ENCODE results near the gene DENND6A. TPM values are rescaled to one million over a fixed set of nuclear protein-coding genes. Genes with fewer than 3 reads are reported as not detected.
A peak's percentile ranks its signal among the peaks of the same experiment; 100 is the strongest.

Gene DENND6A
- total RNA-seq, 1 donor: 25.3 TPM

DNA sequence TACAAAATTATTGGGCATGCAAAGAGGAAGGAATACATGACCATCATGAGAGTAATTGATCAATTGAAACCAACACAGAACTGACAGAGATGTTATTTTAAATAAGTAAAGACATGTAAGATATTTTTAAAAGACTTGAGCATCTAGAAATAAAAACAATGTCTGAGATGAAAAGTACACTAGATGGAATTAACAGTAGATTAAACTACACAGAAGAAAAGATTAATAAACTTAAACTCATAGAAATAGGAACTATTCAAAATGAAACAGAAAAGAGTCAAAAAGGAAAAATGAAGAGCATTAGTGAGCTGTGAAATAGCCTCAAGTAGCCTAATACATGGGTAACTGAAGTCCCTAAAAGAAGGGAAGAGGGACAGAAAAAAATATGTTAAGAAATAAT lies 87.2 kb downstream of the DENND6A start:
- Histone ChIP-seq H3K4me2 (ENCODE audit: insufficient read depth, low read length) (no peak overlapping the region), H3K27ac (ENCODE audit: low read depth, low read length) (no peak overlapping the region), H4K20me1 (ENCODE audit: insufficient read depth, low read length) (no peaks in the 10 kb centered on the region), H3K4me1 (ENCODE audit: insufficient read depth, low read length) (no peaks in the 10 kb centered on the region), H3K9me3 (ENCODE audit: low read depth, low read length) (no peaks in the 10 kb centered on the region), H3K79me2 (ENCODE audit: insufficient read depth, low read length) (no peaks in the 10 kb centered on the region), H3K36me3 (ENCODE audit: insufficient read depth, low read length) (no peaks in the 10 kb centered on the region), H3K27me3 (ENCODE audit: insufficient read depth, low read length) (no peaks in the 10 kb centered on the region), H3K4me3 (ENCODE audit: insufficient read depth, low read length) (no peak overlapping the region), H2AFZ (ENCODE audit: low read length) (no peak overlapping the region)
- TF ChIP-seq, protein P1, sequence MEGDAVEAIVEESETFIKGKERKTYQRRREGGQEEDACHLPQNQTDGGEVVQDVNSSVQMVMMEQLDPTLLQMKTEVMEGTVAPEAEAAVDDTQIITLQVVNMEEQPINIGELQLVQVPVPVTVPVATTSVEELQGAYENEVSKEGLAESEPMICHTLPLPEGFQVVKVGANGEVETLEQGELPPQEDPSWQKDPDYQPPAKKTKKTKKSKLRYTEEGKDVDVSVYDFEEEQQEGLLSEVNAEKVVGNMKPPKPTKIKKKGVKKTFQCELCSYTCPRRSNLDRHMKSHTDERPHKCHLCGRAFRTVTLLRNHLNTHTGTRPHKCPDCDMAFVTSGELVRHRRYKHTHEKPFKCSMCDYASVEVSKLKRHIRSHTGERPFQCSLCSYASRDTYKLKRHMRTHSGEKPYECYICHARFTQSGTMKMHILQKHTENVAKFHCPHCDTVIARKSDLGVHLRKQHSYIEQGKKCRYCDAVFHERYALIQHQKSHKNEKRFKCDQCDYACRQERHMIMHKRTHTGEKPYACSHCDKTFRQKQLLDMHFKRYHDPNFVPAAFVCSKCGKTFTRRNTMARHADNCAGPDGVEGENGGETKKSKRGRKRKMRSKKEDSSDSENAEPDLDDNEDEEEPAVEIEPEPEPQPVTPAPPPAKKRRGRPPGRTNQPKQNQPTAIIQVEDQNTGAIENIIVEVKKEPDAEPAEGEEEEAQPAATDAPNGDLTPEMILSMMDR (IDR thresholded peaks at IDR 0.05; ENCODE audit: extremely low read depth, low read depth, low read length): no peak
- DNase-seq (ENCODE audit: insufficient read length, low spot score, missing footprints): no peak

DNA sequence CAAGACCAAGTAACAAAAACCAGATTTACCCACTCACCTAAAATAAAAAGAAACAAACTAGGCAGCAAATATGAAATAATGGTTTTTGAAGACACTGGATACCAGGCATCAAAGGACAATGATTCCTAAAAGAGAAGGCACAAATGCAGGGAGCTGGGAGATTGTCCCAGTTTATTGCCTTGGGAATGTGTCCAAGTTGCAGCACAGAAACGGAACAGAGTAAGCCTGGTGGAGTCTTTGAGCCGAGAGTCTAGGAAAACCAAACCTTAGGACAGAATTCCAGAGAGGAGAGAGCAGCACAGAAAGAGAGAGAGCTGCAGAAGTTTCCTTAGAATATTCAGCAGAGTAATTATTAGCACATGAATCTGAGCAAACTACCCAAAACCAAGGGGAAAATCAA lies 87.9 kb downstream of the DENND6A start:
- H2AFZ ChIP-seq (ENCODE audit: low read length): no peak overlapping the region
- H3K4me3 ChIP-seq (ENCODE audit: insufficient read depth, low read length): no peak overlapping the region
- no peaks in the 10 kb centered on the region for H3K36me3 ChIP-seq (ENCODE audit: insufficient read depth, low read length)
- H3K79me2 ChIP-seq (ENCODE audit: insufficient read depth, low read length): no peaks in the 10 kb centered on the region
- no peak overlapping the region for H3K27ac ChIP-seq (ENCODE audit: low read depth, low read length)
- DNase-seq (ENCODE audit: insufficient read length, low spot score, missing footprints): no peak
- no peaks in the 10 kb centered on the region for H3K9me3 ChIP-seq (ENCODE audit: low read depth, low read length)
- no peak overlapping the region for H3K4me2 ChIP-seq (ENCODE audit: insufficient read depth, low read length)
- TF ChIP-seq, protein P1 (IDR thresholded peaks at IDR 0.05; ENCODE audit: extremely low read depth, low read depth, low read length): no peak
- no peaks in the 10 kb centered on the region for H3K4me1 ChIP-seq (ENCODE audit: insufficient read depth, low read length)
- no peaks in the 10 kb centered on the region for H3K27me3 ChIP-seq (ENCODE audit: insufficient read depth, low read length)
- no peaks in the 10 kb centered on the region for H4K20me1 ChIP-seq (ENCODE audit: insufficient read depth, low read length)

DNA sequence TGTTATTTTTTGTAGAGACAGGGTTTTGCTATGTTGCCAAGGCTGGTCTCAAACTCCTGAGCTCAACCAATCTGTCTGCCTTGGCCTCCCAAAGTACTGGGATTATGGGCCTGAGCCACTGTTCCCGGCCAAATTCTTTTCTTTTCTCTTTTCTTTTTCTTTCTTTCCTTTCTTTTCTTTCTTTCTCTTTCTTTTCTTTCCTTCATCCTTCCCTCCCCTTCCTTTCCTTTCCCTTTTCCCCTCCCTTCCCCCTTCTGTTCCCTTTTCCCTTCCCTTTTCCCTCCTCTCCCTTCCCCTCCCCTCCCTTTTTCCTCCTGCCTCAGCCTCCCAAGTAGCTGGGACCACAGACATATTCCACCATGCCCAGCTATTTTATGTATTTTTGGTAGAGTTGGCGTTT lies 92.7 kb downstream of the DENND6A start:
- Histone ChIP-seq H3K4me3 (ENCODE audit: insufficient read depth, low read length) (no peak overlapping the region), H2AFZ (ENCODE audit: low read length) (no peak overlapping the region), H3K27me3 (ENCODE audit: insufficient read depth, low read length) (no peaks in the 10 kb centered on the region), H3K4me2 (ENCODE audit: insufficient read depth, low read length) (no peak overlapping the region), H3K4me1 (ENCODE audit: insufficient read depth, low read length) (peaks cover 8% of the 10 kb centered on the region), H3K9me3 (ENCODE audit: low read depth, low read length) (no peaks in the 10 kb centered on the region), H3K79me2 (ENCODE audit: insufficient read depth, low read length) (peaks cover 27% of the 10 kb centered on the region), H3K27ac (ENCODE audit: low read depth, low read length) (no peak overlapping the region), H3K36me3 (ENCODE audit: insufficient read depth, low read length) (no peaks in the 10 kb centered on the region), H4K20me1 (ENCODE audit: insufficient read depth, low read length) (peaks cover 15% of the 10 kb centered on the region)
- DNase-seq (ENCODE audit: insufficient read length, low spot score, missing footprints): no peak
- TF ChIP-seq, protein P1 (IDR thresholded peaks at IDR 0.05; ENCODE audit: extremely low read depth, low read depth, low read length): no peak

DNA sequence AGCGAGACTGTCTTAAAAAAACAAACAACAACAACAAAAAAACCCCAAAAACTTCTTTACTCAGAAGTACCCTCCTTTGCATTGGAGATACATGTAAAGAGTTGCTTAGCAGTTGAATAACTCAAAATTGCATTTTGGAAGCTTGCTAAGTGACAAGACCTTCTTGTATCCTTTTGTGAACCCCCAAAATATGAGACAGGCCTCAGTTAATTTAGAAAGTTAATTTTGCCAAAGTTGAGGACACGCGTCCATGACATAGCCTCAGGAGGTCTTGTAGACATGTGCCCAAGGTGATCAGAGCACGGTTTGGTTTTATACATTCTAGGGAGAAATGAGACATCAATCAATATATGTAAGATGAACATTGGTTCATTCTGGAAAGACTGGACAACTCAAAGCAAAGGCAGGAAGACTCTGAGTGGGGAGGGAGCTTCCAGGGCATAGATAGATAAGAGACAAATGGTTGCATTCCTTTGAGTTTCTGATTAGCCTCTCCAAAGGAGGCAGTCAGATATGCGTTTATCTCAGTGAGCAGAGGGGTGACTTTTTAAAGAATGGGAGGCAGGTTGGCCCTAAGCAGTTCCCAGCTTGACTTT lies 94.0 kb downstream of the DENND6A start:
- DNase-seq (ENCODE audit: insufficient read length, low spot score, missing footprints): no peak
- Histone ChIP-seq H3K4me3 (ENCODE audit: insufficient read depth, low read length) (peak overlapping the region; percentile 81), H3K27me3 (ENCODE audit: insufficient read depth, low read length) (no peaks in the 10 kb centered on the region), H3K4me2 (ENCODE audit: insufficient read depth, low read length) (peak overlapping the region; percentile 96), H3K79me2 (ENCODE audit: insufficient read depth, low read length) (peaks cover 40% of the 10 kb centered on the region), H4K20me1 (ENCODE audit: insufficient read depth, low read length) (peaks cover 29% of the 10 kb centered on the region), H3K4me1 (ENCODE audit: insufficient read depth, low read length) (peaks cover 14% of the 10 kb centered on the region), H3K9me3 (ENCODE audit: low read depth, low read length) (no peaks in the 10 kb centered on the region), H2AFZ (ENCODE audit: low read length) (no peak overlapping the region), H3K36me3 (ENCODE audit: insufficient read depth, low read length) (peaks cover 8% of the 10 kb centered on the region), H3K27ac (ENCODE audit: low read depth, low read length) (peak overlapping the region; percentile 98)
- TF ChIP-seq, protein P1 (IDR thresholded peaks at IDR 0.05; ENCODE audit: extremely low read depth, low read depth, low read length): no peak
